GM21786 (cell line): ENCODE results near the gene NELL2.

ENCODE experiments used
- ATAC-seq: cut with Tn5 transposase; IDR thresholded peaks from one replicate; pipeline ENCODE4 v1.9.1; 2021; ENCODE audit not compliant: unreplicated experiment

NELL2 gene

GRCh38 chr12:44551631-44552030 is 324.5 kb downstream of the NELL2 start:
- no peak for ATAC-seq

DNA sequence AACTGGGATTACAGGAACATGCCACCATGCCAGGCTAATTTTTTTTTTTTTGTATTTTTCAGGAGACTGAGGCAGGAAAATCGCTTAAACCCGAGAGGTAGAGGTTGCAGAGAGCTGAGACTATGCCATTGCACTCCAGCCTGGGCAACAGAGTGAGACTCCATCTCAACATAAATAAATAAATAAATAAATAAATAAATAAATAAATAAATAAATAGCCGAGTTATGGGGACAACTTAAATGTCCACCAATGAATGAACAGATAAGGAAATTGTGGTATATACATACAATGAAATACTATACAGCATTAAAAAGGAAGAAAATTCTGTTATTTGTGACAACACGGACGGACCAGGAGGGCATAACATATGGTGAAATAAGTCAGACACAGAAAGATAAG is 325.7 kb downstream of the NELL2 start:
- no peak for ATAC-seq

GRCh38 chr12:44546060-44546459 is 330.1 kb downstream of the NELL2 start:
- ATAC-seq, result no peak

DNA sequence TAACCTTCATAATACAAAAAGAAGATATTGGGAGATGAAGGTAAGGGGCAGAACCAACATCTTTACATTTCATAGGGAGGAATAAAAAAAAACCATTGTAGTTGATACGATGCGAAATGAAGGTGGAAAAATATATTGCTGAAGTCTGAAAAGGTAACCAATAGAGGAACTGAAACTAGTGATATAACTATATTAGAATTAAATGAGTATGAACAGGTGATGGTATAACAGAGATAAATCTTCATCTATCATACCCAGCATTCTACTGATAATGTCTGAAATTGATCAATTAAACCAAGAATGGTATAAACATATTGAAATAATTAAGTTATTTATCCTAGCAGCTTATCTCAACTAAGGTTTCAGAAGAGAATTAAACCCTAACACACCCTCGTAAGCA is 332.1 kb downstream of the NELL2 start:
- ATAC-seq, result no peak

- ATAC-seq, result no peak
These were observed 333.4 kb downstream of the NELL2 start for GRCh38 chr12:44542716-44543115.

GRCh38 chr12:44537354-44537753 is 338.8 kb downstream of the NELL2 start:
- no peak for ATAC-seq

GRCh38 chr12:44532940-44533339 is 343.2 kb downstream of the NELL2 start:
- no peak for ATAC-seq

GRCh38 chr12:44531320-44531971 is 344.7 kb downstream of the NELL2 start:
- no peak for ATAC-seq

GRCh38 chr12:44526655-44527182 is 349.4 kb downstream of the NELL2 start:
- ATAC-seq, result no peak

DNA sequence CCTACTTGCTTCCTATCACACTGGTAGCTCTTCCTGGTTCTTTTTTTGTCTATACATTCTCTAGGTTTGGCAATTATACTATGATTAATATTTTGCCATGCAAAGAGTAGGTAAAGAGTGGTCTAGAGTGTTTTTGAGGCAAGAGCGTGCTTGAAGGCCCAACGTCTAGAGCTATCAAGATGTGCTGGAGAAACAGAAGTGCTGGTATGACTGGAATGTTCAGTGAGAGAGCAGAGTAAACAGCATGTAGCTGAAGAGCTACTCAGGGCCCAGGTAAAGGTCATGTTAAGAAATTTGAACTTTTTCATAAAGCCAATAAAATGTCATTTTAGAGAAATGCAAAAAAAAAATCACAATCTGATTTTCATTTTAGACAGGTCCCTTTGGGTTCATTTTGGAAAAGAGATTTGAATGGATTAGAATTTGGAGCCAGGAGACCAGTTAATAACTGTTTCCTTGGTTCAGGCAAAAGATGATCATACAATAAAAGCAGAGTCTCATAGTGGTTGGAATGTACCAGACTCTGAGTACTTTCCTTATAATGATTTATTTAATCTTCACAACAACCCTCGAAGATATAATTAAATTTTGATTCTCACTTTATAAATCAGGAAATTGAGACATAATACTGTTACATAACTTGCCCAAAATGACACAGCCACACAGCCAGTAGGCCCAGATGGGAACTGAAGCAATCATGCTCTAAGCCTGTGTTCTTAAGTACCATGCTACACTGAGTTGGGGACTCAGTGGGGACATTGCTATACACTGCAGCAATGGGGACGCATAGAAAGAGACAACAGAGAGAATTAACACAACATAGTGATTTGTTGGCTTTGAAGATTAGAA is 350.1 kb downstream of the NELL2 start:
- no peak for ATAC-seq

- ATAC-seq, result no peak
These were observed 352.3 kb downstream of the NELL2 start for GRCh38 chr12:44523828-44524227.

- no peak for ATAC-seq
These were observed 354.4 kb downstream of the NELL2 start for GRCh38 chr12:44521702-44522101.

GRCh38 chr12:44519931-44520330 is 356.2 kb downstream of the NELL2 start:
- no peak for ATAC-seq

DNA sequence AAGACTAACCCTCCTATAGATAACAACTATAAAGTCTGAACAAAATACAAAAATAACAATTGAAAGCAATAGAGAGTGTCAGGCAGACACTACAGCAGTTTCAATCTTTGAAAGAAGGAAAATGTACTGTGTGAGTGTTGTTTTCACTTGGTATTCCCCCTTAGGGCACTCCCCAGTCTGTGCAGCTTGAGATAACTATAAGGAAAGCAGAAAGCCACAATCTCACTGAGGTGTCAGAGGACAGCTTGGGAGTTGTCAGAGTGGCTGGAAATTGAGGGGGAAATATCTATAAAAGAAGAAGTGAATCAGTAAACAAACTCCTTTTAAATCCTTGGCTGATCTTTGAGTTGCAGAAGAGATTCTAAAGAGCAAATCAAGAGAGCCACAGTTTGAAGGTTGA is 364.8 kb downstream of the NELL2 start:
- no peak for ATAC-seq

GRCh38 chr12:44510510-44510909 is 365.6 kb downstream of the NELL2 start:
- no peak for ATAC-seq

- ATAC-seq, result no peak
These were observed 366.0 kb downstream of the NELL2 start for GRCh38 chr12:44510076-44510475.

GRCh38 chr12:44509471-44509870 is 366.6 kb downstream of the NELL2 start:
- ATAC-seq, result no peak

DNA sequence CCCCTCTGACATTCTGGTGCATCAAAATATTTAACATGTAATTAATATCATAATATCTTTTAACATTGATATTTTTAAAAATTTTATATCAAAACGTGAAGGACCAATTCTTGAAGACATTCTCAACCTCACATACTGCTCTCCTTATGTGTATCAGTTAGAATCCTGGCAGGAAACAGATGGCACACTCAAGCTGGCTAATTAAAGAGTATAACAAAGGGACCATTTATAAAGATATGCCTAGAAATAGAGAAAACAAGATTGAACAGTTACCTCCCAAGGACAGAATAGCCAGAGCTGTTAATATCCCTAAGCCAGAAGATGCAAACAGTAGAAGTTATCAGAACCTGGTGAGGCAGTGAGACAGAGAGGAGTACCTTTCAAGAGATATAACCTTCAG is 368.7 kb downstream of the NELL2 start:
- ATAC-seq, result no peak

- ATAC-seq, result no peak
These were observed 371.3 kb downstream of the NELL2 start for GRCh38 chr12:44504799-44505198.

GRCh38 chr12:44503329-44503728 is 372.8 kb downstream of the NELL2 start:
- ATAC-seq, result no peak

- ATAC-seq, result no peak
These were observed 373.4 kb downstream of the NELL2 start for GRCh38 chr12:44502681-44503080.

DNA sequence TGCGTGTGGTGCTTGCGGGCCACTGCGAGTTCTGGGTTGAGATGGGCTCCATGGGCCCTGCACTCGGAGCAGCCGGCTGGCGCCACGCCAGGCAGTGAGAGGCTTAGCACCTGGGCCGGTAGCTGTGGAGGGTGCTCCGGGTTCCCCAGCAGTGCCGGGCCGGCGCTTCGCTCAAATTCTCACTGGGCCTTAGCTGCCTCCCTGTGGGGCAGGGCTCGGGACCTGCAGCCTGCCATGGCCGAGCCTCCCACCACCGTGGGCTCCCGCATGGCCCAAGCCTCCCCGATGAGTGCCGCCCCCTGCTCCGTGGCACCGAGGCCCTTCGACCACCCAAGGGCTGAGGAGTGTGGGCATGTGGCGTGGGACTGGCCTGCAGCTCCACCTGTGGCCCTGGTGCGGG is 375.7 kb downstream of the NELL2 start:
- no peak for ATAC-seq
